HCT116 (cell line): ENCODE data around the gene SMC4. TPM values are rescaled to one million over a fixed set of nuclear protein-coding genes. Genes with fewer than 3 reads are reported as not detected.

Source experiments
- ATAC-seq: fragments of 200-7000 bp; cut with Tn5 transposase; 2 replicates; pipeline ENCODE4 v1.9.1; 2020; ENCODE audit warnings: mild to moderate bottlenecking, moderate library complexity
- BruUV-seq: library from RNA; stranded (reverse); fragments of 400-500 nt; replicated peaks from 2 replicates; lab custom pipeline; 2021; lab: Mats Ljungman, UMichigan
- CTCF ChIA-PET: fragments of 300-600 bp; sonication (Branson Sonifier 250); formaldehyde crosslinking; loops from one replicate; lab custom pipeline; 2021; ENCODE audit warnings: antibody characterized with exemption; lab: Charles Lee
- POLR2A ChIA-PET: fragments of 300-600, 350-600 bp; sonication (Branson Sonifier 250); formaldehyde crosslinking; loops from one replicate; lab custom pipeline; 2021; ENCODE audit warnings: antibody characterized with exemption; lab: Charles Lee
- RAD21 ChIA-PET, 2 experiments: fragments of 300-600 bp; sonication (Branson Sonifier 250); formaldehyde crosslinking; loops; one replicate each; lab custom pipeline; 2023; ENCODE audit warnings: low total read pairs in 2 of 2; ENCODE audit not compliant: uncharacterized antibody in 2 of 2, unreplicated experiment in 2 of 2, low non-redundant PET in 1 of 2; lab: Charles Lee
- DNase-seq: peaks from one replicate; pipeline ENCODE4 v3.0.0-alpha.2; 2010; ENCODE audit warnings: low read depth, low spot score
- H2AFZ ChIP-seq: fragments of 200-600 bp; shearing (Covaris generic), sonication (generic); 2 replicates; pipeline ENCODE4 v1.6.1; 2017; ENCODE audit warnings: low read depth, mixed run types, mixed read lengths, antibody characterized with exemption, low read length; ENCODE audit not compliant: poor library complexity, severe bottlenecking
- H3K27ac ChIP-seq: 2 replicates; pipeline ENCODE4 v1.5.1; 2012; ENCODE audit warnings: low read depth, low read length
- H3K27me3 ChIP-seq: fragments of 200-600 bp; sonication (generic); 2 replicates; pipeline ENCODE4 v1.6.1; 2016; ENCODE audit warnings: mixed run types, low read length, mixed read lengths; ENCODE audit not compliant: insufficient read depth
- H3K36me3 ChIP-seq, 2 experiments: fragments of 200-500 bp in 1 of 2; fragments of 200-600 bp in 1 of 2; sonication (Bioruptor generic) in 1 of 2; sonication (generic) in 1 of 2; 2 replicates each; pipeline versions ENCODE4 v1.5.1 to v1.6.1; 2014 to 2016; ENCODE audit warnings: low read length in 2 of 2, inconsistent platforms in 1 of 2, mixed read lengths in 1 of 2, mixed run types in 1 of 2; ENCODE audit not compliant: insufficient read depth in 2 of 2, control insufficient read depth in 1 of 2
- H3K4me1 ChIP-seq, 2 experiments: fragments of 200-600 bp in 1 of 2; sonication (generic) in 1 of 2; 2 replicates each; pipeline versions ENCODE4 v1.5.1 to v1.6.1; 2012 to 2017; ENCODE audit warnings: low read length in 2 of 2, inconsistent platforms in 1 of 2, mild to moderate bottlenecking in 1 of 2, mixed read lengths in 1 of 2, mixed run types in 1 of 2, moderate library complexity in 1 of 2; ENCODE audit not compliant: insufficient read depth in 2 of 2, control insufficient read depth in 1 of 2
- H3K4me2 ChIP-seq: fragments of 200-600 bp; sonication (generic); 2 replicates; pipeline ENCODE4 v1.6.1; 2017; ENCODE audit warnings: mixed run types, low read length, mixed read lengths
- H3K4me3 ChIP-seq, 2 experiments: fragments of 200-600 bp in 1 of 2; sonication (generic) in 1 of 2; replicated peaks in 1 of 2; 2 replicates each; pipeline ENCODE4 v1.5.1; 2011 to 2016; ENCODE audit warnings: low read length in 2 of 2, control low read depth in 1 of 2, low read depth in 1 of 2, mild to moderate bottlenecking in 1 of 2, mixed read lengths in 1 of 2, mixed run types in 1 of 2
- H3K79me2 ChIP-seq: fragments of 200-600 bp; sonication (generic); 2 replicates; pipeline ENCODE4 v1.6.1; 2017; ENCODE audit warnings: mild to moderate bottlenecking, mixed run types, low read length, moderate library complexity, mixed read lengths; ENCODE audit not compliant: insufficient read depth
- H3K9ac ChIP-seq: fragments of 200-600 bp; sonication (generic); 2 replicates; pipeline ENCODE4 v1.6.1; 2016; ENCODE audit warnings: low read length, mixed read lengths
- H3K9me2 ChIP-seq: fragments of 200-600 bp; sonication (generic), shearing (Covaris generic); 2 replicates; pipeline ENCODE4 v1.6.1; 2017; ENCODE audit warnings: mixed run types, mild to moderate bottlenecking, moderate library complexity; ENCODE audit not compliant: insufficient read depth
- H3K9me3 ChIP-seq, 2 experiments: fragments of 200-500 bp in 1 of 2; fragments of 200-600 bp in 1 of 2; sonication (Bioruptor generic) in 1 of 2; sonication (generic) in 1 of 2; 2 replicates each; pipeline ENCODE4 v1.6.1; 2014 to 2017; ENCODE audit warnings: low read length in 2 of 2, mixed read lengths in 2 of 2, inconsistent platforms in 1 of 2, low read depth in 1 of 2, mild to moderate bottlenecking in 1 of 2, mixed run types in 1 of 2, moderate library complexity in 1 of 2; ENCODE audit not compliant: control insufficient read depth in 1 of 2, insufficient read depth in 1 of 2
- H4K20me1 ChIP-seq: fragments of 200-600 bp; sonication (generic), shearing (Covaris generic); 2 replicates; pipeline ENCODE4 v1.6.1; 2017; ENCODE audit warnings: mixed run types, mild to moderate bottlenecking, moderate library complexity; ENCODE audit not compliant: insufficient read depth
- CEBPB ChIP-seq: IDR thresholded peaks from 2 replicates; pipeline ENCODE4 v1.6.1; 2012; ENCODE audit warnings: low read depth
- CTCF ChIP-seq, 3 experiments: fragments of 200-600 bp in 1 of 3; sonication (generic) in 1 of 3; IDR thresholded peaks in 2 of 3; conservative IDR thresholded peaks in 1 of 3; 2 replicates each; pipeline ENCODE4 v1.5.1; 2012 to 2017; ENCODE audit warnings: low read depth in 2 of 3, low read length in 2 of 3, antibody characterized with exemption in 1 of 3, borderline replicate concordance in 1 of 3, control low read depth in 1 of 3, mild to moderate bottlenecking in 1 of 3, mixed read lengths in 1 of 3, mixed run types in 1 of 3, moderate library complexity in 1 of 3; ENCODE audit not compliant: insufficient read depth in 1 of 3
- ELF1 ChIP-seq: IDR thresholded peaks from 2 replicates; pipeline ENCODE4 v1.6.1; 2012; ENCODE audit warnings: low read depth, borderline replicate concordance
- EZH2phosphoT487 ChIP-seq: fragments of 200-600 bp; IDR thresholded peaks from 2 replicates; pipeline ENCODE4 v1.6.1; 2018; ENCODE audit warnings: antibody characterized with exemption, borderline replicate concordance
- JUND ChIP-seq: IDR thresholded peaks from 2 replicates; pipeline ENCODE4 v1.6.1; 2012
- REST ChIP-seq: IDR thresholded peaks from 2 replicates; pipeline ENCODE4 v1.6.1; 2012; ENCODE audit warnings: low read depth
- SIN3A ChIP-seq: IDR thresholded peaks from 2 replicates; pipeline ENCODE4 v1.6.1; 2012; ENCODE audit warnings: low read depth
- SP1 ChIP-seq: IDR thresholded peaks from 2 replicates; pipeline ENCODE4 v1.6.1; 2012; ENCODE audit warnings: low read depth
- YY1 ChIP-seq: IDR thresholded peaks from 2 replicates; pipeline ENCODE4 v1.6.1; 2011; ENCODE audit warnings: low read length, low read depth, moderate library complexity, mild to moderate bottlenecking; ENCODE audit not compliant: insufficient replicate concordance; ENCODE audit errors: extremely low read depth
- ZFX ChIP-seq: fragments of 450-650 bp; IDR thresholded peaks from 2 replicates; pipeline ENCODE4 v1.6.1; 2017
- ZNF274 ChIP-seq: fragments of 200-500 bp; sonication (Bioruptor generic); IDR thresholded peaks from 2 replicates; pipeline ENCODE4 v1.6.1; 2014; ENCODE audit warnings: mild to moderate bottlenecking, low read depth, low read length, inconsistent platforms
- intact Hi-C: fragments of 100-400 bp; cut with micrococcal nuclease; formaldehyde crosslinking; loops from 2 replicates; pipeline ENCODE4 v1.10.0; 2022
- total RNA-seq: library from RNA; stranded (reverse); gene quantifications from one replicate; pipeline ENCODE4 v1.2.1, GENCODE V29; 2021; ENCODE audit not compliant: unreplicated experiment

Gene SMC4
- total RNA-seq, 1 experiment from 2014 or later, result 123 TPM

GRCh38 chr3:160392798-160393197 lies 6.7 kb upstream of the SMC4 start:
- Histone ChIP-seq H4K20me1 (no peaks in the 10 kb centered on the region), H3K36me3 (no peaks in the 10 kb centered on the region), H3K4me2 (no peak overlapping the region), H3K4me1 (peaks cover 0 to 9% of the 10 kb centered on the region in 2 experiments; a peak in 3 of 4 replicates), H3K9me3 (no peaks in the 10 kb centered on the region), H3K4me3 (no peak overlapping the region), H3K9ac (no peak overlapping the region), H3K79me2 (peaks cover 40% of the 10 kb centered on the region; the same call in 1 of the 2 replicates), H2AFZ (no peak overlapping the region), H3K27ac (no peak overlapping the region), H3K9me2 (no peaks in the 10 kb centered on the region), H3K27me3 (no peaks in the 10 kb centered on the region)
- ATAC-seq (no peak), DNase-seq (no peak)
- ChIA-PET RAD21 (no interaction called here), CTCF (no interaction called here), POLR2A (no interaction called here)
- BruUV-seq, result no TSS peak
- TF ChIP-seq REST (no peak), ZNF274 (no peak), CTCF (IDR thresholded peaks at IDR 0.05 in 2 of 3, conservative IDR thresholded peaks at IDR 0.05 in 1 of 3; ENCODE audit: borderline replicate concordance in 1 of 3, insufficient read depth in 1 of 3, low read depth in 2 of 3, low read length in 2 of 3) (no peak), EZH2phosphoT487 (no peak), ELF1 (no peak), SP1 (no peak), SIN3A (no peak), YY1 (no peak), CEBPB (no peak), JUND (no peak), ZFX (no peak)
- intact Hi-C loops, result no loop called here
